Testis (tissue), 2 donors: ENCODE results near the gene ADM2.

Source experiments
- CTCF ChIP-seq, 3 experiments: fragments of 450-650 bp in 2 of 3; fragments of 200-600 bp in 1 of 3; sonication (generic) in 1 of 3; IDR thresholded peaks; one replicate each; pipeline ENCODE4 v1.5.1; 2016 to 2019; ENCODE audit warnings: antibody characterized with exemption in 3 of 3, mild to moderate bottlenecking in 2 of 3, moderate library complexity in 1 of 3
- POLR2A ChIP-seq: fragments of 450-650 bp; IDR thresholded peaks from one replicate; pipeline ENCODE4 v1.6.1; 2017; ENCODE audit warnings: antibody characterized with exemption, mild to moderate bottlenecking, moderate library complexity

- no peak for TF ChIP-seq CTCF (IDR thresholded peaks at IDR 0.05)
- no peak for TF ChIP-seq POLR2A
Observed at GRCh38 chr22:50476868-50477267, 4.5 kb upstream of the ADM2 start.
